Activated CD8-positive, alpha-beta memory T cell treated with anti-CD3 and anti-CD28 coated beads for 4 hours (primary cell): Measurements from ENCODE around the gene TIFAB.

Source experiments
- DNase-seq, 2 donors: peaks; one replicate each; pipeline ENCODE4 v3.0.0-alpha.2; 2020; ENCODE audit warnings: low read depth in 2 of 2

Gene TIFAB

DNA sequence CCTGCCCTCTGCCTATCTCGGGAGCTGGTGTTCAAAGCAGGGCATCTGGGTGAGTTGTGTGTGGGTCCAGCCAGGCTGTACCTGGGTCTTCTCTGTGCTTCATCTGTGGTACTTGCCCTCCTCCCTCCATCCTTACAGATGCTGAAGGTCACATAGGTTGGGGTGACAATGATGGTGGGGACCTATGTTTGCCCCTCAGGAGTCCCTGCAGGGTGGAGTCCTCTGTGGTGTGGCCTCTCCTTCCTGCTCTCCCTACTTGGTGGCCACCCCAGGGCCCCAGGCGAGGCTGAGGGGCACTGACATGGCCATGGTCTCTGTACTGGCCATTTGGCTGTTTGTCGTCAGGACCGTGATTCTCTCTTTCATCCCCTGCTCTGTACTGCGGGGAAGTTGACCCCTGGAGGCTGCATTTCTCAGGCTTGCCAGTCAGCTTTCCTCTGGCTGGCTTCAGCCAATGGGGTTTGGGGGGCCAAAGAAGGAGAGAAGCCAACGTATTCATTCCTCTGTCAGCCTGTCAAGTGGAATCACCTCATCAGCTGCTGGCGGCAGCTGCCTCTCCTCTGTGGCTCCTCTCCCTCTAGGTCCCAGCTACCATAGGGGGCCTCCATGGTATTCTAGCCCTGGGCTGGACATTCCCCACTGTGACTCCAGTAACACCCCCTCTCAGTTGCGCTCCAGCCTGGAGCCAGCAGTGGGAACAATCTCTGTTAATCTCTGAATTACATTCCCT is 9.6 kb downstream of the TIFAB start:
- DNase-seq = no peak

DNA sequence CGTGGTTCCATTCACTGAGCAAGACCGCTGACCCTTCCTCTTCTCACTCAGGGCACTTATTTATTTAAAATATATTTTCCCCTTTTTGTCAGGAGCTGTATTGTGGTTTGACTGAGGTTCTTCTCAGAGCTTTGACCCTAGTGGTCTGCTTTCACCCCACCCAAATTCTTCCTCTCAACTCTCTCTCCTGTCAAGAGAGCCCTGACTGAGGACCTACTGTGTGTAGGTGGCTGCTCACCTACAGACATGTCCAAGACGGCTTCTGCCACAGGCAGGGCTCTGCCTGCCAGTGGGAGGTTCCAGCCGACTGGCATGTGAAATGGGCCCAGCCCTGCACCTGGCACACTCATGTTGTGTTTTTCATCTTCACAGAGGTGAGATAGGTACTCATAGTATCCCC is 10.2 kb downstream of the TIFAB start:
- no peak for DNase-seq

- DNase-seq = no peak
These were observed 10.8 kb downstream of the TIFAB start for GRCh38 chr5:135441350-135441831.

DNA sequence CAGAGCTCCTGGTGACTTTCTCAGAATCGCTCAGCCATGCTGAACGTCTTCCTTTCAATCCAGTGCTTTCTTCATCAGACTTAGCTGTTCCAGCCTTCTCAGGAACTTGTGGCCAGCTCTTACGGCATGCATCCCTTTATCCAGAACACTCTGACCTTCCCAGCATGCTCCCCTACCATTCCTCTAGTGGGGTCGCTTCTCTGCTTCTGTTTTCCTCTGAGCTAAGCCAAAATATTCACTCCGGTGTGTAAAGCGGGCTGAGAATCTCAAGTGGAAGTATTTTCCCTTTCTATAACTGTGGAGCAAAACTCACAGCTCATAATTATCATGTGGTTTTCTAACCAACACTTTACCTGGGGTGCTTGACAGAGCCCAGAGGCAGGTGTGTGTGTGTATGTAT is 11.2 kb downstream of the TIFAB start:
- no peak for DNase-seq

DNA sequence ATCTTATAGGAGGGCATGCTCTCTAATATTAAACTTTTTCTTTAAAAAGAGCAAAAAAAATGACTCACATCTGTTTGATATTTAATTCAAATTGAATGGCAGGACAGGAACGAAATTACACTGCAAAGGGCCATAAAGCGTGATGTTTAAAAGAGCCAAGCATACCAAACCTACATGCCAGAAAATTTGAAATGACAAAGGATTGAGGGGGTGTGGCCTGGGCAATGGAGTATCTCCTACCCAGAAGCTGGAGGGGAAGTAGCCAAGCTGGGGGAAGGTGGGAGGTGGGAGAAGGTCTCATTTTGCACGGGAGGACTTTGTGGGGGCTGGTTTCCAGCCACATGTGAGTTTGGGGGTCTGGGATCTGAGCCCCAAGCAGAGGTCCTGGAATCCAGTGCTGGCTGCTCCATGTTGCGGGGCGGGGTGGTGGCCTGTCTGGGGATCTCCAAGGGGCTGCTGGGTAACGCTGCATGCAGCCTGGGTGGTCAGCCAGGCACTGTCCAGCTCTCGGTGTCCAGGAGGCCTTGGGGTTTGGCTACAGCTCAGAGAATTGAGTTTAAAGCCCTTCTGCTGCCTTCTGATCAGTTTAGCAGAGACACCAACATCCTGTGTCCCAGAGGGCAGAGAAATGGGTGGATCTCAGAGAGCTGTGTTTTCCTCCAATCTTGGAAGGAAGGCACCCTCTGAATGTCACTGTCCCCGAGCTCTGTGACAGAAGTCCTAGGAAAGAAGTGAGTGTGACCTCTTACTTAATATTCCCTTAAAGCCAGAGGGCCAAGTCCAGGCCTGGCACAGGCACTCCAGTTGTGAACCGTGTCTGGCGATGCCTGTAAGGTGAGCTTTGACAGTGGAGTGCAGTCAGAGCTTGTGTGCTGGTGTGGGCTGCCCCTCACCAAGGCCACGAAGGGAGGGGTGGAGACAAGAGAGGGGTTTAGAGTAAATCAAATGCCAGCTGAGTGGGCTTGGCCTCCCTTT is 12.6 kb downstream of the TIFAB start:
- no peak for DNase-seq

DNA sequence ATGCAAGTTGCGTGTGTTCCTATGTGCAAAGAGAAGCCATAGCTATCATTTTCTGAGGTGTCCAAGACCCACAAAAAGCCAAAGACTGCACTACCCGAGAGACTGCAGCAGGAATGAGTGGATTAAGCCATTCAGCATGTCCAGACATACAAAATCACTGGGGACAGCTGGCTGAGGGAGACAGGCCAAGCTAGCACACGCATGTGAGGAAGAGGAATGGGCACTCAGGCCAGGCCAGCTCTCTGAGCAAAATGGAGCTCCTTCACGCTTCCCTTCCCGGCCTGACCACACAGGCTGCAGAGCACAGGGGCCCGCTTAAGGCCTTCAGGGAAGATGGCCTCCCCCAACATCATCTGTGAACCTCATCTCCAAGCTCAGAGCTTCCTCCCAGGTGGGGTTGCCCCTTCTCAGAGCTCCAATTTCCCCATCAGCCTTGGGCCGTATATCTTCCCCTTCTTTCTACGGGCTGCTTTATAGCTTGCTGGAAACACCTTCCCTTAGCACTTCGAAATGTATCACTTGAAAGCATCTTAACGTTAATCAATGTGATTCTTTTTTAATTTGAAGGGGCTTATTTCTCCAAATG is 13.4 kb downstream of the TIFAB start:
- DNase-seq = no peak

GRCh38 chr5:135437796-135438560 is 14.2 kb downstream of the TIFAB start:
- no peak for DNase-seq

- DNase-seq = no peak
These were observed 14.7 kb downstream of the TIFAB start for GRCh38 chr5:135437422-135437795.

GRCh38 chr5:135436951-135437418 is 15.2 kb downstream of the TIFAB start:
- DNase-seq = no peak

DNA sequence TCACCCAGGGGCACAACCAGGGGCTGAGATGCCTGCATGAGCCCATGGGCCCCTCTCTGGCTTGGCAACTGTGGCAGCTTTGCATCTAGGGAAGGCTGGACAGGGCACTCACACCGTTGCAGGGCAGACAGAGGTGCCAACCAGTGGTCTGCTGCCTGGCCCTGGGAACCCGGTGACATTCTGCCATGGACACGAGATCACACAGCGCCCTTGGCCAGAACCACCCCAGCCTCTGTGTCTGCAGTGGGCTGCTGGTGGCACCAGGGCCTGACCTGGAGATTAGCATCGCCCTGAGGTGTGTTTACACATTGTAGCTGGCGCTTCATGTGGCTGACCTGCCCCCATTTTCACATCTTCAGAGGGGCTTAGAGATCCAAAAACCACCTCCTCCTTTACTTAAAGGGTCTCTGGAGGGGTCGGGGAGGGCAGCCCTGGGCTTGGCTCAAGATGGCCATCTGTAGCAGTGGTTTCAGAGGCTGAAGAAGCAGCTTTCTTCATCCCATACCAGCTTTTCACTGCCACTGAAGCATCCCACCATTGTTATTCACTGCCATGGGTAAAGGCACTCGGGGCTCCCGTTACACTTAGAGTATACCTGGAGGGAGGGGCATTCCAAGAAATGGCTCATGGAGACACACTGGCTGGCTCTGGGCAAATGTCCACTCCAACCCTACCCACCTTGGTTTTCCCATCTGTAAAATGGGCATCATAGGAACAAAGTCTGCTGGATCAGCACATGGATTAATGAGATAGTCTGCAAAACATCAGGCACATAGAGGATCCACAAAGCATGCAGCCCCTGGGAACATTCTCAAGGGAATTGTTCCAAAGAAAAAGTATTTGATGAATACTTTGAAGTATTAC is 16.5 kb downstream of the TIFAB start:
- DNase-seq = no peak

- DNase-seq = no peak
These were observed 17.3 kb downstream of the TIFAB start for GRCh38 chr5:135434591-135435466.

DNA sequence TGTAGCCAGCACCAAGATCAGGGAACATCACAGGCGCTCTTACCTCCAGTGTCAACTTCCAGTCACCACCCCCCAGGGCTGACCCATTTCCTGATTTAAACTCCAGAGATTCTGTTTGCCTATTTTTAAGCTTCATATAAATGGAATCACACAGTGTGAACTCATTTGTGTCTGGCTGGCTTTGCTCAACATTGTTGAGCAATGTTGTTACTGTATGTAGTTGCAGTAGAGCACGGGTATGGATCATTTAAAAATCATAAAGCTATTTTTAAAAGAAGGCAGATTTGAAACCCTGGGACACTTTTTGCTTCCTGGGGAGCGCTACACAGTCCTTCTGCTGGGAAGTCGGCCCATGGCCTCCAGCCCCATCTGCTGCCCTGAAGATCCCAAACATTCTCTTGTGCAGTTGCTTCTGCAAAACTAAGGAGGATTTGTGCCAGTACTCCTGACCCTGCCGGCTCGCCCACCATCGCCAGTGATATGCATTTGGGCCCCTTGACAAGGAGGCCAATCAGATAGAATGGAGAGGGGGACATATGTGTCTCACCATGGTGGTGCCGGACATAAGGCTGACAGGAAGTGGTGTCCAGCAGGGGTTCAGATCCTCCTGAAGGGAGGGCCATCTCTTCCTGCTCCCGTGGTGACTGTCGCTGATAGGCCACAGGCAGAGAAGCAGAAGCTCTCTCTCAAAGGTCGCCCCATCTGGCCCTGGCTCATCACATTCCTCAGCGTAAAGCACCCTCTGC is 18.3 kb downstream of the TIFAB start:
- DNase-seq = no peak

DNA sequence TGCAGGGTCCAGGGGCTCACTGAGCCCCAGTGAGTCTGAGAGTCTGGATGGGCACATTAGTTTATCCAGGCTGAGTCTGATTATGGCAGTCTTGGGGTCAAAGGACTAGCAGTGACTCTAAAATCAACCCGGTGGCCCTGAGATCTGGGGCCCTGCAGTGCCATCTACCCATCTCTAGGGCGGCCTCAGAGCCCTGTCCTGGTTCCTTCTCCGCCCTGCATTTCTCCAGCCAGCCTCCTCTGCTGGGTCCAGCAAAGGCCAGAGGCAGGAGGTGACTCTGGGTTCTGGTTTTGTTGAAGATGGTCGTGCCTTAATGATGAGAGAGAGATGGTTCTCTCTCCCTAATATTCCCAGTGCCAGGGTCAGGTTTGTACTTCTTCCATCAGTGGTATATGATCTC is 20.0 kb downstream of the TIFAB start:
- no peak for DNase-seq

DNA sequence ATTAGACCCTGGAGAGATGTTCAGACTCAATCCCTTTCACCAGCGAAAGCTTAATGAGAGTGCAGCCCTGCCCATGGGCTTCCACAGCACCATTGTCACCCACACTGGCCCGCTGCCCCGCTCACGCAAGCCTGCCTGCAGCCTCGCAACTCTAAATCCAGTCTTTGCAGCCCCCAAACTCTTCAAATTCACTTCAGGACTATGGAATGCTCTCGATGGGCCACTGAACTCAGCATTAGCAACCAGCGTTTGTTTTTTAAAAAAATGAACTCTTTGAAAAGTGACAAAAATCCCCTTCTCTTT is 22.1 kb downstream of the TIFAB start:
- DNase-seq = no peak

DNA sequence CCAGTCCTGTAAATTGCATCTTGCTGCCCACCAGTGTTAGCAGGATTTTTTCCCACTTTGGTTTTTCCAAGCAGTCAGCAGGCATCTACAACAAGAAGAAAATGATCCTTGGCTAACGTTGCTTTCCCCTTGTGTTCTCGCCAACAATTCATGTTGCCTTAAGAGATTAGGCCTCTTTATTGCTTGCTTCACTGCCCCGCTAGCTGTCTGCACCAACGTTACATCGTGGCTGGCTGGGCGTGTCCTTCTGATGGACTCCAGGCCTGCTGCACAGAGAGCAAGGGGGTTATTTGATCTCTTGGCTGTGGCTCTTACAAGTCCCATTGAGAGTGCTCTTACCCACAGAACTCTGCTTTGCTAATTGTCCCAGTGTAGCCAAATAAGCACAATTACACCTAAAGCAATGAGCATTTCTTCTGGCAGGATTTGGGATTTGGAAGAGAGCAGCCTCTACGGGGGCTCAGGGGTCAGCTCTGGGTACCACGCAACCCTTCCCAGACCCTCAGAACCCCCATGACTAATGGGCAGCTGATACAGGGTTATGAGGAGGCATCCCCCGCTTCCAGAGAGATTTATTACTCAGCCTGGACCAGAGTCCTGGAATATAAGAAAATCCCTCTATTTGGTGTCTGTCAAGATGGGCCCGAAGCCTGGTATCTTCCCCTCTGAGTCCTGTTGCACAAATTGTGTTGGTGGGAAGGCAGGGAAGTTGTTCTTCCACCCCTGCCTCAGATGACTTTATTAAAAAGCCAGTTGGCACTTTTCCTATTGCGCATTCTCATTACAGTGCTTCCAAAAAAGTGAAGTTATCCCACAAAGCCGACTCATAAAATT is 22.6 kb downstream of the TIFAB start:
- no peak for DNase-seq

DNA sequence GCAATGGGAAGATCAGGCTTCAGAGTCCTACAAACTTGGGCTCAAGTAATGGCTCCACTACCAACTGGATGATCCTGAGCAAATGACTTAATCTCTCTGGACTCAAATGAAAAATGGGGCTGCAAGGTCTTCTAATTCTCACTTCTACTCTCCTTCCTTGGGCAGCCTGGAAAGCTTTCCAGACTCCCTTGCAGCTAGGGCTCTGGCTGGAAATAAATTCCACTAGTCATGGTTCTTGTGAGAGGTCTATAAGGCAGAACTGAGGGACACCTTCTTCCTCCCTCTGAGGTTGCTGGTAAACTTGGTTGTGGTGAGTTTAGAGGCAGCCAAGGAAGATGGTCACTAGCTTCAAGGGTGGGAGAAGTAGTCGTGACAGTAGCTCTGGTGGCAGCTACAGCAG is 23.6 kb downstream of the TIFAB start:
- no peak for DNase-seq

DNA sequence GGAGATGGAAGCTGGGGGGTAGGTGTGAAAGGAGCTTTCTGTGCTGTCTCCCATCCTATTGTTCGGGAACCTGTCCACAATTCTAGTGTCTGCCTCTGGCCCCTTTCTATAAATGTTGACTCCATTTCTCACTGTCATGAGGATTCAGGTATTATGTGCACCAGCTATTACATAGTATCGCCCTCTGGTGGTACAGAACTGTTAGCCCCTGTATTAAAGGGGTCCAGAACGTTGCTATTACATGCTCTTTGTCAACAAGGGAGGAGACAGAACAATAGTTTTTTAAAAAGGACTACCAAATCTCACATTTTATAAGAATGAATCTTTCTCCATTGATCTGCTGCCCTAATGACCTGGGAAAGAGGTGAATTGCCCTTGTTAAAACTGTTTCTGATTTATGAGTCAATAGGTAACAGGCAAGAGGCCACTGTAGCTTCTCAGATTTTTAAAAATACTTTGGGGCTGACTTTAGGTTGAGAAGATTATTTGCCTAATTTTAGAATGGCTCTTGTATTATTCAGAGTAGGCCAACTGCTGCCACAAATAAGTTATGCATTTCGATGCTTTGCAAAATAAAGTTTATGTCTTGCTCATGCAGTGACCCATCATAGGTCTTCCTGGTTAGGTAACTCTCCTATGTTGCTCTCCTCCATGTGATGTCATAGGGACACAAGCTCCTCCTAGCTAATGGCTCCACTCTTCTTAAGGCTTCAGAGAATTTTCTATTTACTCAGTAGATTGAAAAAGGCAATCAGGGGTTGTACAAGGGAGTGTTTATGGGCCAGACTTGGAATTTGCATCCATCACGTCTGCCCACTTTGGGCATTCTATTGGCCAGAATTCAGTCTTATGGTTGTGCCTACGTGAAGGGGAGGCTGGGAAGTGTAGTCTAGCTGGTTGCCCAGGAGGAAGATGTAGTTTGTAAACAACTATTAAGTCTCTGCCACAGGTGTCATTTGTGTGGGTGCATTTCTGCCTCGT is 25.8 kb downstream of the TIFAB start:
- no peak for DNase-seq
